OCI-M1 (cell line): ENCODE measurements around the gene ARID4B.

Experiments
- DNase-seq: peaks from one replicate; lab custom pipeline; 2025; lab: John Stamatoyannopoulos, UW

ARID4B gene

GRCh38 chr1:235127203-235127602, 200.8 kb downstream of the ARID4B start:
- peak; percentile 44 for DNase-seq

GRCh38 chr1:235124665-235125064, 203.3 kb downstream of the ARID4B start:
- DNase-seq: no peak

GRCh38 chr1:235124111-235124510, 203.9 kb downstream of the ARID4B start:
- no peak for DNase-seq

- no peak for DNase-seq
Measured at GRCh38 chr1:235122348-235122747, 205.6 kb downstream of the ARID4B start.
